ENCODE results near the gene PLK5.

Gene PLK5

GRCh38 chr19:1571358-1571757 lies 47.5 kb downstream of the PLK5 start:
- no peak for DNase-seq (ENCODE audit: extremely low read depth, low read depth)
- H3K4me3 ChIP-seq (replicated peaks; ENCODE audit: low read depth, low read length) = no peak overlapping the region
- TF ChIP-seq CTCF (IDR thresholded peaks at IDR 0.05; ENCODE audit: low read depth, low read length, missing control alignments) = no peak

DNA sequence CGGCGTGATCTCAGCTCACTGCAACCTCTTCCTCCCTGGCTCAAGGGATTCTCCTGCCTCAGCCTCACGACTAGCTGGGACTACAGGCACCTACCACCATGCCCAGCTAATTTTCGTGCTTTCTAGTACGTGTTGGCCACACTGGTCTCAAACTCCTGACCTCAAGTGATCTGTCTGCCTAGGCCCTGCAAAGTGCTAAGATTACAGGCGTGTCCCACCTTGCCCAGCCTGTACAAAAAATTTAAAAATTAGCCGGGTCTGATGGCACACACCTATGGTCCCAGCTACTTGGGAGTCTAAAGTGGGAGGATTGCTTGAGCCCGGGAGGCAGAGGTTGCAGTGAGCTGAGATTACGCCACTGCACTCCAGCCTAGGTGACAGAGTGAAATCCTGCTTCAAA lies 48.9 kb downstream of the PLK5 start:
- no peak for TF ChIP-seq CTCF (IDR thresholded peaks at IDR 0.05; ENCODE audit: low read depth, low read length, missing control alignments)
- no peak overlapping the region for H3K4me3 ChIP-seq (replicated peaks; ENCODE audit: low read depth, low read length)
- DNase-seq (ENCODE audit: extremely low read depth, low read depth) = no peak

DNA sequence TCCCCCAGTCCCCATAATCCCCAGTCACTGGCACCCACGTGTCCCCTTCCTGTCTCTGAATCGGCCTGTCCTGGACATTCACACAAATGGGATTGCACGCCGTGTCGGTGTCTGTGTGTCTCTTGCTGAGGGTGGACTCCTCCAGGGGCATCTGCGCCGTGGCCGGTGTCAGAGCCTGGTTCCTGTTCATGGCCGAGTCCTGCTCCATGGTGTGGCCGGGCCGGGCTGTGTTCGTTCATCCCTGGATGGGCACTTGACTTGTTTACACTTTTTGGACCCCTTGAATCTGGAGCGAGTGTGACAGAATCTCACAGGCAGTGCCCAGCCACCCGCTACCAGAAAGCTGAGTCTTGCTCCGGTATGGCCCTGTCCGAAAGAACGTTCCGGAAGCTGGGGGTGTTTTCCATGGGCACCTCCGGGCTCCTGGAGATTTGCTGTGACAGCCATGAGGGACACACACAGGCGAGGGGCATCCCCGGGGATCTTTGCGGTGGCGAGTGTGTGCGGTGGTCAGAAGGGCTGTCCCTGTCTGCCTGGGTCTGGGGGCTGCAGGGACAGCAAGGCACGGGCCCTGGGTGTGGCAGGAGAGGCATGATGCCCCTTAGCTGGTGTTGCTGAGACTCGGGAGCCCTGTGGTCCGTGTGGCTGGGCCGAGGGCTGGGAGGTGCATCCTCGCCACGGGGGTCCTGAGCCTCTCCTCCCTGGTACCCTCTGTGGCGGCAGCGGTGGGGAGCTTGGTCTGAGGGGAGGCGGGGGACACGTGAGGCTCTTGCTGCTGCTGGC lies 50.7 kb downstream of the PLK5 start:
- H3K4me3 ChIP-seq (replicated peaks; ENCODE audit: low read depth, low read length) = no peak overlapping the region
- TF ChIP-seq CTCF (IDR thresholded peaks at IDR 0.05; ENCODE audit: low read depth, low read length, missing control alignments) = no peak
- no peak for DNase-seq (ENCODE audit: extremely low read depth, low read depth)

DNA sequence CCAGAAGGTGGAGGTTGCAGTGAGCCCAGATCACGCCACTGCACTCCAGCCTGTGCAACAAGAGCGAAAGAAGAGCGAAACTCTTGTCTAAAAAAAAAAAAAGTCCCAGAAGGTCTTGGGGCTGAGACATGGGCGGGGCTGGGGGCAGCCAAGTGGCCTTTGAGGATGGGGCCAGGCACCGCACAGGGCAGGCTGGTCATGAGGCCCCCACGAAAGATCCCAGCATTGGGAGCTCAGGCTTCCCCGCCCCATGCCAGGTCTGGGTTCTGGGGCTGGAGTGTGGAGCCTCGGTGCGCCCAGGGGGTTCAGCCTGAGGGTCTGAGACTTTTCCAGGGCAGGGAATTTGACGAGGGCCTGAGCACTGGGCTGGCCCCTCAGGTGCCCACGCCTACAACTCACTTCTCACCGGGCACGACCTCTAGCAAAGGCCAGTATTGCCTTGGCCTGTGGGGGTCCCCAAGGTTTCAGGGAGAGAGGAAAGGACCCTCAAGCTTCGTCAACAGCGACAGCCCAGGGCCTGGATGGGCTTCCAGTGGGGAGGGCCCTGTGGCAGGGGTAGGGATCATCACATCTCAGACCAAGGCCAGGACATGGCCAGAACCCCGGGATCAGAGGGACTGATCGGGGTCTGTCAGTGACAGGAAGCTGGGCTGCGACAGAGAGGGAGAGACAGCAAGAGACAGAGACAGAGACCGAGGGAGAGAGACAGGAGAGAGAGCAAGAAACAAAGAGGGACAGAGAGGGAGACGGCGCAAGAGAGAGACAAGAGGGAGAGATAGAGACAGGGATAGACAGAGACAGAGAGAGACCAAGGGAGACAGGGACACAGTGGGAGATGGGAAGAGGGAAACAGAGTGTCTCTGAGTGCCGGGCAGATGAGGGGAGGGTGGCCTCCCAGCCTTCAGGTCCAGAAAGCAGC lies 51.7 kb downstream of the PLK5 start:
- no peak for DNase-seq (ENCODE audit: extremely low read depth, low read depth)
- no peak for TF ChIP-seq CTCF (IDR thresholded peaks at IDR 0.05; ENCODE audit: low read depth, low read length, missing control alignments)
- no peak overlapping the region for H3K4me3 ChIP-seq (replicated peaks; ENCODE audit: low read depth, low read length)

DNA sequence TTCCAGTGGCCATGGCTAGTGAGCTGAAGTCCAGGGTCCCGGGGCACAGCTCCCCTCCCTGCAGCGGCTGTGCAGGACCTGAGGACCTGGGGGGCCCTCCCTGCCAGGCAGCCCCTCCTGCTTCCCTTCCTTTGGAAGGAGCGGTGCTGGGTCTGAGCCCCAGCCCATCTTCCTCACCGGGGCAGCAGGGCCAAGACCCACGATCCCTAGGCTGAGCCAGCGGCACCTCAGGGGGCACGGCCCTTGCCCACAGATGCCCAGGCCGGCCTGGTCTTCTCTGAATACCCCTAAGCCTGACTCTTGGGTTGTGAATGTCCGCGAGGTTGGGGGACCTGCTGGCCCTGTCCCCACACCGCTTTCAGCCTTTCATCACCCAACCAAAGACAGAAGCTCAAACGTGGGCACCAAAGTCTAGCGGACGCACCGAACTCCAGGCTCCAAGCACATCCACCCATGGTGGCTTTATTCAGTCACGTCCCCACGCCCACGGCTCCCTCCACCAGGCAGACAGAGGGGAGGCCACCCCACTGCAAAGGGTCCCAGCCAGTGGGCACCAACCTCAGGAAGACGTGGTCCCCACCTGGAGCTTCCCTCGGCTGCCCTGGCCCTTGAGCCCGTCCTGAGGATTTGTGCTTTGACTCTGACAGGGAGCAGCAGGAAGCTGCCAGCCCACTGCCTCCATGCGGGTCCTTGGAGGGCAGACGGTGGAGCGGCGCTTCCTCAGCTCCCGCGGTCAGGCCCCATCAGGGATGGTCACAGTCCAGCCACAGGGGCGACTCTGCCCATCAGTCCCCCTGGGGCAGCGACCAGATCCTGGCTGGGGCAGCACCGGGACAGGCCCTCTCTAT lies 52.6 kb downstream of the PLK5 start:
- H3K4me3 ChIP-seq (replicated peaks; ENCODE audit: low read depth, low read length) = no peak overlapping the region
- no peak for TF ChIP-seq CTCF (IDR thresholded peaks at IDR 0.05; ENCODE audit: low read depth, low read length, missing control alignments)
- no peak for DNase-seq (ENCODE audit: extremely low read depth, low read depth)
